ENCODE results near the gene DNAJC28. TPM values are rescaled to one million over a fixed set of nuclear protein-coding genes. Genes with fewer than 3 reads are reported as not detected.

The DNAJC28 gene
- total RNA-seq, 3 donors from 2014 or later (not counting 1 experiment from before 2014, with no cell fraction given): 0.41 to 0.63 TPM; not detected in 1

GRCh38 chr21:33461538-33462250 lies 29.8 kb downstream of the DNAJC28 start:
- Mint-ChIP-seq H3K9me3 (no peaks in the 10 kb centered on the region), H3K36me3 (peaks cover 7% of the 10 kb centered on the region), H3K27ac (no peak overlapping the region), H3K4me3 (no peak overlapping the region), H3K4me1 (no peaks in the 10 kb centered on the region), H3K27me3 (ENCODE audit: low read depth in 2 of 2) (no peaks in the 10 kb centered on the region)
- Histone ChIP-seq H3K27ac (ENCODE audit: low read length) (no peak overlapping the region), H3K27me3 (ENCODE audit: control insufficient read depth, insufficient read depth, low read length) (no peaks in the 10 kb centered on the region), H3K4me1 (ENCODE audit: control insufficient read depth, insufficient read depth, low read length) (no peaks in the 10 kb centered on the region), H3K9me3 (ENCODE audit: control insufficient read depth, insufficient read depth, low read length) (no peaks in the 10 kb centered on the region), H3K4me3 (ENCODE audit: low read length) (no peak overlapping the region), H3K36me3 (ENCODE audit: control insufficient read depth, insufficient read depth, low read length) (peaks cover 31% of the 10 kb centered on the region)
- intact Hi-C loops (cut with micrococcal nuclease): no loop called here
- WGBS (ENCODE audit: insufficient coverage): 100% methylated on average over 4 of the region's 5 CpGs
- ATAC-seq (no peak), DNase-seq (no peak)
- no peak for TF ChIP-seq CTCF (IDR thresholded peaks at IDR 0.05)

GRCh38 chr21:33458861-33459260 lies 32.7 kb downstream of the DNAJC28 start:
- ATAC-seq: no peak
- H3K4me1 ChIP-seq (ENCODE audit: control insufficient read depth, insufficient read depth, low read length): no peaks in the 10 kb centered on the region
- H3K4me3 ChIP-seq (ENCODE audit: low read length): no peak overlapping the region
- H3K27me3 Mint-ChIP-seq (ENCODE audit: low read depth in 2 of 2): no peaks in the 10 kb centered on the region
- H3K9me3 ChIP-seq (ENCODE audit: control insufficient read depth, insufficient read depth, low read length): no peaks in the 10 kb centered on the region
- H3K27me3 ChIP-seq (ENCODE audit: control insufficient read depth, insufficient read depth, low read length): no peaks in the 10 kb centered on the region
- 97% methylated on average over 3 of the region's 3 CpGs for WGBS (ENCODE audit: insufficient coverage)
- DNase-seq: no peak
- no peak overlapping the region for H3K4me3 Mint-ChIP-seq
- H3K36me3 Mint-ChIP-seq: peaks cover 7% of the 10 kb centered on the region
- H3K27ac ChIP-seq (ENCODE audit: low read length): no peak overlapping the region
- no peaks in the 10 kb centered on the region for H3K9me3 Mint-ChIP-seq
- intact Hi-C loops (cut with micrococcal nuclease): no loop called here
- peaks cover 37% of the 10 kb centered on the region for H3K36me3 ChIP-seq (ENCODE audit: control insufficient read depth, insufficient read depth, low read length)
- no peak for TF ChIP-seq CTCF (IDR thresholded peaks at IDR 0.05)
- H3K27ac Mint-ChIP-seq: no peak overlapping the region
- H3K4me1 Mint-ChIP-seq: no peaks in the 10 kb centered on the region

GRCh38 chr21:33455686-33456446 lies 35.6 kb downstream of the DNAJC28 start:
- no peak for ATAC-seq
- Histone ChIP-seq H3K36me3 (ENCODE audit: control insufficient read depth, insufficient read depth, low read length) (peaks cover 40% of the 10 kb centered on the region), H3K9me3 (ENCODE audit: control insufficient read depth, insufficient read depth, low read length) (no peaks in the 10 kb centered on the region), H3K4me3 (ENCODE audit: low read length) (no peak overlapping the region), H3K27ac (ENCODE audit: low read length) (no peak overlapping the region), H3K4me1 (ENCODE audit: control insufficient read depth, insufficient read depth, low read length) (no peaks in the 10 kb centered on the region), H3K27me3 (ENCODE audit: control insufficient read depth, insufficient read depth, low read length) (no peaks in the 10 kb centered on the region)
- DNase-seq: no peak
- H3K27ac Mint-ChIP-seq: no peak overlapping the region
- no peaks in the 10 kb centered on the region for H3K27me3 Mint-ChIP-seq (ENCODE audit: low read depth in 2 of 2)
- no peak overlapping the region for H3K4me3 Mint-ChIP-seq
- no peaks in the 10 kb centered on the region for H3K4me1 Mint-ChIP-seq
- intact Hi-C loops (cut with micrococcal nuclease): no loop called here
- no peak for TF ChIP-seq CTCF (IDR thresholded peaks at IDR 0.05)
- H3K36me3 Mint-ChIP-seq: peaks cover 19% of the 10 kb centered on the region
- WGBS (ENCODE audit: insufficient coverage): 90% methylated on average over 2 of the region's 6 CpGs
- no peaks in the 10 kb centered on the region for H3K9me3 Mint-ChIP-seq
